ENCODE results near the gene C1orf74. TPM values are rescaled to one million over a fixed set of nuclear protein-coding genes. Genes with fewer than 3 reads are reported as not detected.

C1orf74 gene
- total RNA-seq, 4 donors from 2014 or later, result 2.3 to 3.7 (median 2.8) TPM

- intact Hi-C loops (cut with DNase I; ENCODE audit: low total_unique reads), result no loop called here
- DNase-seq (ENCODE audit: low spot score in 2 of 2), result no peak
- no peak for TF ChIP-seq CTCF (IDR thresholded peaks at IDR 0.05)
- TF ChIP-seq POLR2A (IDR thresholded peaks at IDR 0.05), result no peak
- WGBS, 2 donors, result 66 to 83% methylated on average over 1 of the region's 1 CpG
- no peak overlapping the region for H3K4me3 ChIP-seq (ENCODE audit: low read depth, poor library complexity, severe bottlenecking)
Observed at GRCh38 chr1:209729436-209729835, 54.9 kb downstream of the C1orf74 start.

Other genes with a start within 250 kb of the C1orf74 start
- gene CAMK1G, start 200.8 kb downstream of the C1orf74 start, total RNA-seq, result 1 to 10 TPM in 1 of 4 donors, not detected in 3; 1.8 TPM
- 100 to 1,000 TPM in 3 of 4 donors, 10 to 100 TPM in 1; 70.0 to 181 (median 123) TPM for gene LAMB3, start 132.1 kb downstream of the C1orf74 start, total RNA-seq
- gene G0S2, start 109.1 kb downstream of the C1orf74 start, total RNA-seq, result 10 to 100 TPM in 3 of 4 donors, 1 to 10 TPM in 1; 4.9 to 68.7 (median 30.5) TPM
- gene HSD11B1, start 79.7 kb downstream of the C1orf74 start, total RNA-seq, result 100 to 1,000 TPM in 1 of 4 donors, 10 to 100 TPM in 3; 37.1 to 166 (median 55.9) TPM
- gene TRAF3IP3, start 28.5 kb downstream of the C1orf74 start, total RNA-seq, result 1 to 10 TPM in 2 of 4 donors, under 1 TPM in 1, not detected in 1; 0.61 to 2.1 (median 1.1) TPM
- gene IRF6, start 21.6 kb upstream of the C1orf74 start, total RNA-seq, result 100 to 1,000 TPM; 166 to 198 (median 176) TPM
- 10 to 100 TPM in 3 of 4 donors, 1 to 10 TPM in 1; 9.9 to 12.9 (median 11.1) TPM for gene UTP25, start 43.4 kb upstream of the C1orf74 start, total RNA-seq
- gene SYT14, start 153.7 kb upstream of the C1orf74 start, total RNA-seq, result 1 to 10 TPM in 1 of 4 donors, under 1 TPM in 2, not detected in 1; 0.04 to 2.8 (median 0.12) TPM